Endothelial cell of umbilical vein (primary cell): ENCODE measurements around the gene OGG1. TPM values are rescaled to one million over a fixed set of nuclear protein-coding genes. Genes with fewer than 3 reads are reported as not detected.

Experiments used
- Bru-seq: library from RNA; stranded (reverse); fragments of 400-500 nt; gene quantifications from one replicate; lab custom pipeline; 2021; lab: Mats Ljungman, UMichigan
- BruChase-seq, 2 experiments: library from RNA; stranded (reverse); fragments of 400-500 nt; gene quantifications; one replicate each; lab custom pipeline; 2021; lab: Mats Ljungman, UMichigan
- BruUV-seq: library from RNA; stranded (reverse); fragments of 400-500 nt; replicated peaks from 2 replicates; lab custom pipeline; 2021; lab: Mats Ljungman, UMichigan
- CTCF ChIA-PET: fragments of 300-600, 350-600 bp; sonication (Branson Sonifier 250); formaldehyde crosslinking; loops from one replicate; lab custom pipeline; 2021; ENCODE audit warnings: antibody characterized with exemption, inconsistent platforms; lab: Charles Lee
- POLR2A ChIA-PET: fragments of 300-600, 350-600 bp; sonication (Branson Sonifier 250); formaldehyde crosslinking; loops from one replicate; lab custom pipeline; 2021; ENCODE audit warnings: antibody characterized with exemption, inconsistent platforms; lab: Charles Lee
- DNase-seq: peaks from one replicate; pipeline ENCODE4 v3.0.0-alpha.2; 2011; ENCODE audit warnings: low read depth, low spot score
- FAIRE-seq: peaks from 2 replicates; lab custom pipeline; 2011; peaks lifted over from hg19 to GRCh38; lab: Jason Lieb, UNC
- H2AFZ ChIP-seq: 2 replicates; pipeline ENCODE4 v1.6.0; 2012; ENCODE audit warnings: low read depth, low read length, control low read depth, inconsistent platforms
- H3K27ac ChIP-seq: 2 replicates; pipeline ENCODE4 v1.5.1; 2011; ENCODE audit warnings: low read depth, mild to moderate bottlenecking, control low read depth, low read length, moderate library complexity; ENCODE audit not compliant: insufficient read depth
- H3K27me3 ChIP-seq, 2 experiments: 2 replicates each; pipeline versions ENCODE4 v1.6.0 to v1.6.1; 2011; ENCODE audit warnings: low read length in 2 of 2, mixed read lengths in 1 of 2; ENCODE audit not compliant: control insufficient read depth in 2 of 2, insufficient read depth in 2 of 2
- H3K36me3 ChIP-seq, 2 experiments: 2 replicates in 1 of 2; 3 replicates in 1 of 2; pipeline ENCODE4 v1.5.1; 2011; ENCODE audit warnings: low read length in 2 of 2, mild to moderate bottlenecking in 1 of 2, moderate library complexity in 1 of 2; ENCODE audit not compliant: control insufficient read depth in 2 of 2, insufficient read depth in 2 of 2; ENCODE audit errors: extremely low read depth in 1 of 2
- H3K4me1 ChIP-seq: 3 replicates; pipeline ENCODE4 v1.5.1; 2011; ENCODE audit warnings: mild to moderate bottlenecking, low read length; ENCODE audit not compliant: control insufficient read depth, insufficient read depth; ENCODE audit errors: extremely low read depth
- H3K4me2 ChIP-seq: 2 replicates; pipeline ENCODE4 v1.6.1; 2011; ENCODE audit warnings: low read length, control low read depth, mixed read lengths; ENCODE audit not compliant: insufficient read depth
- H3K4me3 ChIP-seq, 3 experiments: fragments of 200-600 bp in 1 of 3; sonication (generic), shearing (Covaris generic) in 1 of 3; replicated peaks in 1 of 3; 2 replicates each; pipeline ENCODE4 v1.5.1; 2011 to 2016; ENCODE audit warnings: control low read depth in 3 of 3, low read length in 3 of 3, mild to moderate bottlenecking in 2 of 3, inconsistent platforms in 1 of 3, low read depth in 1 of 3, moderate library complexity in 1 of 3; ENCODE audit not compliant: insufficient read depth in 1 of 3
- H3K79me2 ChIP-seq: 2 replicates; pipeline ENCODE4 v1.6.0; 2012; ENCODE audit warnings: low read length, inconsistent platforms; ENCODE audit not compliant: control insufficient read depth, insufficient read depth
- H3K9ac ChIP-seq: replicated peaks from 2 replicates; pipeline ENCODE3; 2011; ENCODE audit warnings: low read length, control low read depth; ENCODE audit not compliant: insufficient read depth; ENCODE audit errors: extremely low read depth
- H3K9me1 ChIP-seq: replicated peaks from 3 replicates; pipeline ENCODE4 v1.6.0; 2011; ENCODE audit warnings: mild to moderate bottlenecking, low read length; ENCODE audit not compliant: control insufficient read depth, insufficient read depth; ENCODE audit errors: extremely low read depth
- H3K9me3 ChIP-seq: replicated peaks from 2 replicates; pipeline ENCODE4 v1.5.1; 2012; ENCODE audit warnings: low read length, inconsistent platforms; ENCODE audit not compliant: control insufficient read depth, insufficient read depth
- H4K20me1 ChIP-seq: replicated peaks from 2 replicates; pipeline ENCODE3; 2011; ENCODE audit warnings: mild to moderate bottlenecking, low read length; ENCODE audit not compliant: control insufficient read depth, insufficient read depth; ENCODE audit errors: extremely low read depth
- EZH2 ChIP-seq: IDR thresholded peaks from 2 replicates; pipeline ENCODE4 v1.6.1; 2012; ENCODE audit warnings: borderline replicate concordance, low read depth, mild to moderate bottlenecking, moderate library complexity, low read length, inconsistent platforms; ENCODE audit not compliant: severe bottlenecking
- FOS ChIP-seq: IDR thresholded peaks from 2 replicates; pipeline ENCODE4 v1.6.1; 2011; ENCODE audit warnings: mild to moderate bottlenecking, low read length, moderate library complexity, borderline replicate concordance; ENCODE audit not compliant: insufficient read depth
- GATA2 ChIP-seq: IDR thresholded peaks from 2 replicates; pipeline ENCODE4 v1.7.0; 2011; ENCODE audit warnings: low read depth, mild to moderate bottlenecking, moderate library complexity, mixed read lengths, low read length; ENCODE audit not compliant: insufficient read length, insufficient read depth
- JUN ChIP-seq: IDR thresholded peaks from 2 replicates; pipeline ENCODE4 v1.6.1; 2011; ENCODE audit warnings: borderline replicate concordance, low read depth; ENCODE audit not compliant: insufficient read length, insufficient read depth
- MYC ChIP-seq: IDR thresholded peaks from one replicate; pipeline ENCODE4 v1.6.1; 2011; ENCODE audit warnings: mild to moderate bottlenecking, low read depth, low read length
- POLR2A ChIP-seq: IDR thresholded peaks from 2 replicates; pipeline ENCODE4 v1.6.1; 2012; ENCODE audit warnings: low read depth, mild to moderate bottlenecking, control low read depth, low read length
- POLR2AphosphoS5 ChIP-seq: IDR thresholded peaks from 2 replicates; pipeline ENCODE4 v1.6.1; 2012; ENCODE audit warnings: low read depth, mild to moderate bottlenecking, control low read depth, low read length, moderate library complexity; ENCODE audit not compliant: insufficient read depth
- dilution Hi-C: fragments of 300-500 bp; cut with MboI; formaldehyde crosslinking; loops from one replicate; pipeline ENCODE4 v1.15.0; 2019; ENCODE audit warnings: low sequenced_read_pairs; ENCODE audit not compliant: extremely low pct_ligation_motif_present
- intact Hi-C: fragments of 100-400 bp; cut with micrococcal nuclease; formaldehyde crosslinking; loops from one replicate; pipeline ENCODE4 v1.10.0; 2022
- long read RNA-seq: library from polyadenylated mRNA; stranded (forward); transcript quantifications from one replicate; pipeline ENCODE4 v2.0.0, GENCODE V29; 2021
- polyA minus RNA-seq, 3 experiments: library from RNA; depleted of rRNA, polyadenylated mRNA; stranded (reverse); fragments of >200 nt; gene quantifications; 1 replicate in 1 of 3; 2 replicates in 2 of 3; pipeline ENCODE4 v1.2.3, GENCODE V29; 2011
- polyA plus RNA-seq, 4 experiments: library from polyadenylated mRNA; depleted of rRNA in 3 of 4; stranded (reverse) in 3 of 4; unstranded in 1 of 4; fragments of >200 nt; gene quantifications; 2 replicates each; pipeline versions ENCODE4 v1.2.1 to v1.2.3, GENCODE V29; 2011 to 2012; ENCODE audit warnings: missing spikeins in 1 of 4
- total RNA-seq: library from RNA; stranded (reverse); gene quantifications from 2 replicates; pipeline ENCODE4 v1.2.3, GENCODE V29; 2021
- TF ChIP-seq, protein P1 (sequence below), 2 donors: IDR thresholded peaks; 1 replicate in 1 of 2; 2 replicates in 1 of 2; pipeline ENCODE4 v1.5.1; 2011; ENCODE audit warnings: low read length in 2 of 2, mild to moderate bottlenecking in 2 of 2, moderate library complexity in 2 of 2, control low read depth in 1 of 2, inconsistent platforms in 1 of 2, low read depth in 1 of 2; ENCODE audit not compliant: insufficient read depth in 1 of 2; ENCODE audit errors: extremely low read depth in 1 of 2
- TF ChIP-seq, protein P2 (sequence below): IDR thresholded peaks from 2 replicates; pipeline ENCODE4 v1.6.1; 2011; ENCODE audit not compliant: insufficient read depth, insufficient read length

OGG1 gene
- total RNA-seq (24.1 and 27.2 TPM in 2 replicates), polyA plus RNA-seq (32.1 and 36.2 TPM in 2 replicates), polyA minus RNA-seq (49.9 and 61.9 TPM in 2 replicates), Bru-seq, nascent RNA (percentile 58 among the genes with signal in this experiment), BruChase-seq, experiment 1, labeled RNA remaining after a 6-hour chase (percentile 58 among the genes with signal in this experiment), BruChase-seq, experiment 2, labeled RNA remaining after a 2-hour chase (percentile 62 among the genes with signal in this experiment)
- 25.8 and 27.0 TPM in 2 replicates for polyA plus RNA-seq (2011; cell fraction: cytosol; rRNA removed)
- polyA plus RNA-seq (2011; cell fraction: nucleus; rRNA removed): 36.0 and 36.3 TPM in 2 replicates
- 14.5 and 19.7 TPM in 2 replicates for polyA plus RNA-seq (2012)
- polyA minus RNA-seq (2011; cell fraction: cytosol; rRNA and poly(A)+ RNA removed): 25.4 TPM
- polyA minus RNA-seq (2011; cell fraction: nucleus; rRNA and poly(A)+ RNA removed): 37.2 and 41.7 TPM in 2 replicates
- long read RNA-seq, full-length matches to known transcripts: 46 of 64 reads
- long read RNA-seq, partial matches to known transcripts: 6 of 64 reads
- long read RNA-seq, other reads (novel, unspliced or antisense): 12 of 64 reads

DNA sequence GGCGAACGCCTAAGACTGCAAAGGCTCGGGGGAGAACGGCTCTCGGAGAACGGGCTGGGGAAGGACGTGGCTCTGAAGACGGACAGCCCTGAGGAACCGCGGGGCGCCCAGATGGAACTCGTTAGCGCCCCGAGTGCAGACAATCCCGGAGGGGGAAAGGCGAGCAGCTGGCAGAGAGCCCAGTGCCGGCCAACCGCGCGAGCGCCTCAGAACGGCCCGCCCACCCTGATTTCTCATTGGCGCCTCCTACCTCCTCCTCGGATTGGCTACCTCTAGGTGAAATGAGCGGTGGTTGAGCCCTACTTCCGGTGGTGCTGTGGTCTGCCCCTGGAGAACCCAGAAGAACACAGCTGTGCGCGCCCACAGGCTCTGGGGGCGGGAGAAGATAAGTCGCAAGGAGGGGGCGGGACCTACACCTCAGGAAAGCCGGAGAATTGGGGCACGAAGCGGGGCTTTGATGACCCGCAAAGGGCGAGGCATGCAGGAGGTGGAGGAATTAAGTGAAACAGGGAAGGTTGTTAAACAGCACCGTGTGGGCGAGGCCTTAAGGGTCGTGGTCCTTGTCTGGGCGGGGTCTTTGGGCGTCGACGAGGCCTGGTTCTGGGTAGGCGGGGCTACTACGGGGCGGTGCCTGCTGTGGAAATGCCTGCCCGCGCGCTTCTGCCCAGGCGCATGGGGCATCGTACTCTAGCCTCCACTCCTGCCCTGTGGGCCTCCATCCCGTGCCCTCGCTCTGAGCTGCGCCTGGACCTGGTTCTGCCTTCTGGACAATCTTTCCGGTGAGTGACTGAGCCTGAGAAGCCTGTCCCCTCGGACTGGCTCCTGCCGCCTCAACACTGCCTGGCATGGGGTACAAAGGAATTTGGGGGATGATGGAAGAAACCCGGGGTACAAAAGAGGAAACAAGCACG, at the start of gene OGG1:
Gene OGG1, plus strand, starts transcription at position 308 of the 911 bp plus-strand sequence. Its CDS starts 335 bp downstream, at position 643.
- Histone ChIP-seq H3K79me2 (peaks cover 12% of the 10 kb centered on the region), H4K20me1 (no peaks in the 10 kb centered on the region), H3K9me3 (no peaks in the 10 kb centered on the region), H2AFZ (peak within 1 kb of the TSS; percentile 80), H3K9me1 (no peaks in the 10 kb centered on the region), H3K27ac (peak within 1 kb of the TSS; percentile 46), H3K27me3 (no peaks in the 10 kb centered on the region), H3K36me3 (peaks cover 5 to 32% of the 10 kb centered on the region in 2 experiments), H3K4me1 (peaks cover 39% of the 10 kb centered on the region), H3K4me3 (peak within 1 kb of the TSS; percentile 55 to 80 (median 58)), H3K4me2 (peak within 1 kb of the TSS; percentile 82), H3K9ac (peak within 1 kb of the TSS; percentile 61)
- CTCF ChIA-PET: interaction anchor here (0.7 to 2.4 kb wide), 10 partner anchors 12 to 989 kb away, joined by 3 to 12 read pairs (median 4); partner anchors contain the start of genes ARPC4, BRPF1, CRELD1 and TADA3
- TSS peak; percentile 26 for BruUV-seq
- TF ChIP-seq JUN (no peak), EZH2 (no peak), FOS (no peak), MYC (no peak), POLR2AphosphoS5 (peak; percentile 71), POLR2A (peak; percentile 85), GATA2 (no peak)
- TF ChIP-seq, protein P1, sequence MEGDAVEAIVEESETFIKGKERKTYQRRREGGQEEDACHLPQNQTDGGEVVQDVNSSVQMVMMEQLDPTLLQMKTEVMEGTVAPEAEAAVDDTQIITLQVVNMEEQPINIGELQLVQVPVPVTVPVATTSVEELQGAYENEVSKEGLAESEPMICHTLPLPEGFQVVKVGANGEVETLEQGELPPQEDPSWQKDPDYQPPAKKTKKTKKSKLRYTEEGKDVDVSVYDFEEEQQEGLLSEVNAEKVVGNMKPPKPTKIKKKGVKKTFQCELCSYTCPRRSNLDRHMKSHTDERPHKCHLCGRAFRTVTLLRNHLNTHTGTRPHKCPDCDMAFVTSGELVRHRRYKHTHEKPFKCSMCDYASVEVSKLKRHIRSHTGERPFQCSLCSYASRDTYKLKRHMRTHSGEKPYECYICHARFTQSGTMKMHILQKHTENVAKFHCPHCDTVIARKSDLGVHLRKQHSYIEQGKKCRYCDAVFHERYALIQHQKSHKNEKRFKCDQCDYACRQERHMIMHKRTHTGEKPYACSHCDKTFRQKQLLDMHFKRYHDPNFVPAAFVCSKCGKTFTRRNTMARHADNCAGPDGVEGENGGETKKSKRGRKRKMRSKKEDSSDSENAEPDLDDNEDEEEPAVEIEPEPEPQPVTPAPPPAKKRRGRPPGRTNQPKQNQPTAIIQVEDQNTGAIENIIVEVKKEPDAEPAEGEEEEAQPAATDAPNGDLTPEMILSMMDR (IDR thresholded peaks at IDR 0.05; ENCODE audit: extremely low read depth in 1 of 2, insufficient read depth in 1 of 2, low read depth in 1 of 2, low read length in 2 of 2): no peak
- TF ChIP-seq, protein P2, sequence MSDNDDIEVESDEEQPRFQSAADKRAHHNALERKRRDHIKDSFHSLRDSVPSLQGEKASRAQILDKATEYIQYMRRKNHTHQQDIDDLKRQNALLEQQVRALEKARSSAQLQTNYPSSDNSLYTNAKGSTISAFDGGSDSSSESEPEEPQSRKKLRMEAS: peak; percentile 36
- intact Hi-C loops: loop anchor here (1.0 kb wide), 4 partner anchors 19 to 196 kb away; partner anchors contain the start of genes BRPF1, MTMR14 and TADA3
- dilution Hi-C loops: no loop called here
- DNase-seq (peak; percentile 98), FAIRE-seq (peak; percentile 100)
- POLR2A ChIA-PET: interaction anchor here (0.5 to 1.9 kb wide), 4 partner anchors 14 to 43 kb away, joined by 3 to 10 read pairs (median 6); partner anchors contain the start of genes ARPC4 and BRPF1
